ENCODE results near the gene NCR2. TPM values are rescaled to one million over a fixed set of nuclear protein-coding genes. Genes with fewer than 3 reads are reported as not detected.

The NCR2 gene
- total and polyA plus RNA-seq, 9 of the 15 experiments (the other 6 are each of a cell fraction or from before 2014, with no cell fraction given): not detected

DNA sequence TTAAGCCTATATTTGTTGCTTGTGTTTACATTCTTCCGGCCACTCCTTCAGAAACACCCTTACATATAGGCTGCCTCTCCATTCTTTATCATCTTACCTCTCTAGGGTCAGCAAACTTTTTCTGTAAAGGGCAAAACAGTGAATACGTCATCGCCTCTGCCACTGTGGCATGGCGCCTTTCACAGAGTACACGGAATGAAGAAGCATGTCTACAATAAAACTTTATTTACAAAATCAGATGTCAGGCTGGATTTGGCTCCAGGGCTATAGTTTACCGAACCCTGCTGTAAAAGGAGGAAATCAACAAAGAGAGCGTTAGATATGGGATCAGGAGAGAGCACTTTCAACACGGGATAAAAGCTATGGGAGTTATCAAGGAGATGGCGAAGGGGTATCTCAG lies 9.3 kb upstream of the NCR2 start:
- POLR2A ChIA-PET: interaction anchor here (0.5 to 1.4 kb wide), 4 partner anchors 12 to 252 kb away, joined by 3 read pairs; no protein-coding TSS in a partner anchor
- Histone ChIP-seq H3K4me2 (ENCODE audit: insufficient read depth, low read length) (peak overlapping the region; percentile 64; the same call in 1 of the 2 replicates), H3K36me3 (ENCODE audit: control insufficient read depth, insufficient read depth, low read length) (no peaks in the 10 kb centered on the region), H3K9me3 (replicated peaks; ENCODE audit: control insufficient read depth, insufficient read depth, low read depth, low read length) (no peaks in the 10 kb centered on the region), H3K27me3 (ENCODE audit: control insufficient read depth in 2 of 2, insufficient read depth in 2 of 2, low read length in 2 of 2) (peaks cover 3 to 9% of the 10 kb centered on the region in 2 experiments; a peak in 2 of 5 replicates), H3K79me2 (ENCODE audit: control insufficient read depth, insufficient read depth, low read length) (no peaks in the 10 kb centered on the region), H2AFZ (ENCODE audit: low read depth, low read length) (peak overlapping the region; percentile 70), H4K20me1 (replicated peaks; ENCODE audit: control insufficient read depth, insufficient read depth, low read length) (no peaks in the 10 kb centered on the region), H3K9me1 (ENCODE audit: control insufficient read depth, insufficient read depth, low read length) (no peaks in the 10 kb centered on the region), H3K4me3 (no peak overlapping the region), H3K9ac (ENCODE audit: insufficient read depth in 1 of 2, low read depth in 2 of 2, low read length in 2 of 2) (no peak overlapping the region), H3K4me1 (replicated peaks in 1 of 2; ENCODE audit: control insufficient read depth in 2 of 2, insufficient read depth in 2 of 2, low read length in 2 of 2) (peaks cover 0 to 11% of the 10 kb centered on the region in 2 experiments; a peak in 3 of 5 replicates), H3K27ac (ENCODE audit: extremely low read depth, low read depth, low read length) (no peak overlapping the region; the same call in 2 of the 3 replicates)
- in situ Hi-C loops (cut with MboI) (no loop called here), intact Hi-C loops (cut with micrococcal nuclease) (no loop called here)
- DNase-seq (ENCODE audit: extremely low read depth in 1 of 4, low spot score in 3 of 4): no peak
- no TSS peak for BruUV-seq (replicated peaks)
- FAIRE-seq: no peak
- peak; percentile 47 for ATAC-seq
- CTCF ChIA-PET (ENCODE audit: low intra/inter-chr PET ratio): interaction anchor here (0.6 kb wide), 1 partner anchor 430 kb away, joined by 3 read pairs; no protein-coding TSS in a partner anchor
- WGBS (ENCODE audit: insufficient coverage, low coverage, missing lambda C conversion rate): 4% methylated on average over 9 of the region's 9 CpGs
- TF ChIP-seq, protein P1, sequence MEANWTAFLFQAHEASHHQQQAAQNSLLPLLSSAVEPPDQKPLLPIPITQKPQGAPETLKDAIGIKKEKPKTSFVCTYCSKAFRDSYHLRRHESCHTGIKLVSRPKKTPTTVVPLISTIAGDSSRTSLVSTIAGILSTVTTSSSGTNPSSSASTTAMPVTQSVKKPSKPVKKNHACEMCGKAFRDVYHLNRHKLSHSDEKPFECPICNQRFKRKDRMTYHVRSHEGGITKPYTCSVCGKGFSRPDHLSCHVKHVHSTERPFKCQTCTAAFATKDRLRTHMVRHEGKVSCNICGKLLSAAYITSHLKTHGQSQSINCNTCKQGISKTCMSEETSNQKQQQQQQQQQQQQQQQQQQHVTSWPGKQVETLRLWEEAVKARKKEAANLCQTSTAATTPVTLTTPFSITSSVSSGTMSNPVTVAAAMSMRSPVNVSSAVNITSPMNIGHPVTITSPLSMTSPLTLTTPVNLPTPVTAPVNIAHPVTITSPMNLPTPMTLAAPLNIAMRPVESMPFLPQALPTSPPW (CRISPR knock-in tag; IDR thresholded peaks at IDR 0.05): no peak
- TF ChIP-seq ZNF12 (CRISPR knock-in tag; IDR thresholded peaks at IDR 0.05) (no peak), RBFOX2 (IDR thresholded peaks at IDR 0.05; ENCODE audit: low read depth, low read length) (no peak), SLC30A9 (CRISPR knock-in tag; IDR thresholded peaks at IDR 0.05) (no peak), ZNF165 (CRISPR knock-in tag; IDR thresholded peaks at IDR 0.05; ENCODE audit: borderline replicate concordance) (no peak), ATF7 (IDR thresholded peaks at IDR 0.05) (peak; percentile 78; the same call in 1 of the 2 replicates), MIER1 (IDR thresholded peaks at IDR 0.05; ENCODE audit: low read depth) (no peak), MNT (conservative IDR thresholded peaks at IDR 0.05) (no peak), ZFP30 (CRISPR knock-in tag; IDR thresholded peaks at IDR 0.05; ENCODE audit: borderline replicate concordance) (no peak), CREM (IDR thresholded peaks at IDR 0.05; ENCODE audit: low read depth) (no peak), YBX1 (IDR thresholded peaks at IDR 0.05) (no peak), ARID2 (IDR thresholded peaks at IDR 0.05) (no peak)
- TF ChIP-seq, protein P2, sequence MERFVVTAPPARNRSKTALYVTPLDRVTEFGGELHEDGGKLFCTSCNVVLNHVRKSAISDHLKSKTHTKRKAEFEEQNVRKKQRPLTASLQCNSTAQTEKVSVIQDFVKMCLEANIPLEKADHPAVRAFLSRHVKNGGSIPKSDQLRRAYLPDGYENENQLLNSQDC (CRISPR knock-in tag; IDR thresholded peaks at IDR 0.05): no peak
